HG02610 (cell line): ENCODE results near the gene ATXN7L2.

ENCODE experiments used
- ATAC-seq: cut with Tn5 transposase; IDR thresholded peaks from one replicate; pipeline ENCODE4 v1.9.1; 2021; ENCODE audit warnings: mild to moderate bottlenecking, moderate library complexity; ENCODE audit not compliant: unreplicated experiment

Gene ATXN7L2

GRCh38 chr1:109521002-109521951 is 37.6 kb downstream of the ATXN7L2 start:
- no peak for ATAC-seq

DNA sequence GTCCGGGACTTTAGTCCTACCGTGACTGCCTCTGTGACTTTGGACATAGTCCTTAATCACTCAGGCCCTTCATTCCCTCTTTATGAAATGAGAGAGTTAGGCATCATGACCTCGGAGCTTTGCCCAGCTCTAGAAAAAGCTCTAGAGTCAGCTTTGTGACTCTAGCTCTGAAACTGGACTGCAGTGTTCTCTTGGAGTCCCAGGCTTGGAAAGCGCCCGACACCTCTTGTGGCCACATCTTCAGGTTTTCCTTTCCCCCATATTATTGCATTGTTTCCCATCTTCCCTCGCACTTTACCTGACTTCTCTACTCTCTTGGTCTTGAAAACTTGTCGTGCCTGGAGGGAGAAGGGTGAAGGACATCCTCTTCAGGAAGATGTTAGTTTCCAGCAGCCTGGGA is 38.3 kb downstream of the ATXN7L2 start:
- no peak for ATAC-seq

DNA sequence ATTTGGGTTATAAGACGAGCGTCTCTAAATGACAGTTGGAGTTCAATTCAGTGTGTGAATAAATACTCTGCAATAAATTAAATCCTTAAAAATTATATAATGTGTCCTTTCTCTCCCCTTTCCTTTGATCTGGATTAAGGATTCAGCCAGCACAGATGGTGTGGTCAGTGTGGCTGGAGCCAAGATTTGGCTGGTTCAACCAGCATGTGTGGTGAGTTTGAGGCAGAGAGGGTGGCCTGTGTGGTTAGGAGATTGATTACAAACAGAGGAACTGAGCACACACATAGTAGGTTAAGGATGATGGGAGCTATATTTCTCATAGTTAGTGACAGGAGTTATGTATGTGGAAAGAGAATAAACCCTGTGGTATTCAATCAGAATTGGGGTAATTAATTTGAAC is 40.0 kb downstream of the ATXN7L2 start:
- no peak for ATAC-seq

DNA sequence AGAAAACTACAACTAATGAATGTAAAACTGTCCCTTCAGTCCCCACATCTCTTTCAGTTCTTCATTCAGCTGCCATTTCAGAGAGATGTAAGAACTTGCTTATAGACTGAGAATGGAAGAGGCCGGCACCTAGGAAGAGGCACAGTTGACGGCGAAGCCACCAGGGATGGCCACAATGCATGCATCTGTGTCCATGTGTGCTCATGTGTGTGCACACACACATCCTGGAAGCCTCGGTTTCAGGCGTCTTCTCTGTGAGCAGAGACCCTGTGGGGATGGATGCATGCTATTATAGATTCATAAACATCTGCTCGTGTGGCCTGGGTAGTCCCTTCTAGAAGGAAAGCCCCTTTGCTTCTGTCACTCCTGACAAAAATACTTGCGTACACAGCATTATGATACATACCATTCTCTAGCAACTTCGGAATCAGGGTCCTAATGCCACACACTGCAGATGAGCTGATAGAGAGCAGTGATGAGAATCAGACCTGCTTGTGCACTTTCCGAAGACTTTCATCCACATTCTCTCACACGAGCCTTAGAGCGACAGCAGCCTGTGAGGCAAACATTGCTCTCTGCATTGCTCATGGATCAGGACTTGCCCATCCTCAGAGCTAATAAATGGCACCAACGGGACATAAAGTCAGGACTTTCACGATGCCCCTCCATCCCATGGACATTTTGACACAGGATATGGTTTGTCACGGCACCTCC is 43.5 kb downstream of the ATXN7L2 start:
- peak; percentile 76 for ATAC-seq

- no peak for ATAC-seq
Observed at GRCh38 chr1:109527846-109528695, 44.4 kb downstream of the ATXN7L2 start.

GRCh38 chr1:109528712-109529111 is 45.0 kb downstream of the ATXN7L2 start:
- ATAC-seq: no peak

DNA sequence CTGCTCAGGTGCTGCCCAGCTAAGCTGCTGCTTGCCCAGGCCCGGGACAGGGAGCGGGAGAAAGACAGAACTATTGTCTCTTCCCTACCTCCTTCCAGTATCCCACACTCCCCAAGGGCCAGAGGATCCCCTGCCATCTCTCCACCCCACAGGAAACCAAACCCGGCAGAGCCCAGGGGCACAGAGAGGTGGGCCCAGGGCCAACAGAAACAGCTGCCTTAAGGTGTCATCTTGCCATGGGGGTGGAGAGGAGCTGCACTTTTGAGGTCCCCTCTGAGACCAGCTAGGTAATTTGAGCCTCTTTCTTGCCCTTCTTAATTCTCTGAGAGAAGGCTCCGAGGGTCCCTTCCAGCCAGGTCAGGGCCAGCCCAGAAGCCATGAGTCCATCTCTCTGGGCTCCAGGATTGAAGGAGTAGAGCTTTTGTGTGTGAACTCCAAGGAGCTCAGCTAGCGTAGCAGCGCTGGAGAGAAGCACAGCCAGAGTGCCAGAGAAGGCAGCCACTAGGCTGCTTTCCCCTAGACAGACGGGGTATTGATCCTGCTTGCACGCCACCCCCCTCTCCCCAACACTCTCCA is 46.3 kb downstream of the ATXN7L2 start:
- ATAC-seq: no peak

GRCh38 chr1:109530457-109531087 is 46.9 kb downstream of the ATXN7L2 start:
- ATAC-seq: no peak

DNA sequence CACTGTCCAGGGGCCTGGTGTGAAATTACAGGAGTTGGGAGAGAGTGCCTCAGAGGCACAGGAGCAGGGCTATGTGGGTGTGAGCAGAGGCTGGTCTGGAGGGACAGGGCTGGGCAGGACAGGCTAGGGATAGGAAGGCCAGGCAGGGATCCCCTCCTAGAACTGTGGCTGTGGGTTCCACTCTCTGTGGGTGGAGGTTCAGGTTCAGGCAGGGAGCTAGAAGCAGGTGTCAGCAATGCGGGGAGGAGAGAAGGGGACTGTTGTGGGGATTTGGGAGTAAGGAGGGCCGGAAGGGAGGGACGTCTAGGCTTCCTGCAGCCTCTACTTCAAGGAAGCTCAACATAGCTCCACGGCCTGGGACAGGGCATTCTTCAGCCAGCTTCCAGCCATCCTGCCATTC is 47.7 kb downstream of the ATXN7L2 start:
- no peak for ATAC-seq

GRCh38 chr1:109531826-109532364 is 48.2 kb downstream of the ATXN7L2 start:
- ATAC-seq: no peak

GRCh38 chr1:109532365-109533136 is 48.8 kb downstream of the ATXN7L2 start:
- ATAC-seq: peak; percentile 69

DNA sequence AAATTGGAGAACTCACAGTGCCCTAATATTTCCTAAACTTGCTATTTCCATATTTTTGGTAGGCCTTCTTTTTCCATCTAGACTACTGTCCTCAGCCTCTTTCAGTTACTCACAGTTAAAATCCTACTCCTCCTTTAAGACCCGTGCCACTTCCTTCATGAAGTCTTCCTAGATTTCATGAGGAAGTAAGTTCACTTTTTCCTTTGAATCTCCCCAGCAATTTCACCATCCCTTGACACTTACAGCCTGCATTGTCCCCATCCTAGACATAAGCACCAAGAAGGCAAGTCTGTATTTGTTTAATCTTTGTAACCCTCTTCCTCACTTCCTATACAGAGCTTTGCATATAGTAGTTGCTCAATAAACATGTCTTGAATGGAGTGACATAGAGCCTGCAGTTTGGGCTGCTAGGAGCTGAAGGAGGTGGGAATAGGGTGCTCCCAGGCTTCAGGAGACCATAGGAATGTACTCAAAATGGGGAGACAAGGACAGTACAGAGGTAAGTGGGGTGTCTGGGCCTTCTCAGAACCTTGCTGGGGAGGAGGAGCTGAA is 50.7 kb downstream of the ATXN7L2 start:
- ATAC-seq: no peak

- no peak for ATAC-seq
Observed at GRCh38 chr1:109535481-109535880, 51.8 kb downstream of the ATXN7L2 start.

DNA sequence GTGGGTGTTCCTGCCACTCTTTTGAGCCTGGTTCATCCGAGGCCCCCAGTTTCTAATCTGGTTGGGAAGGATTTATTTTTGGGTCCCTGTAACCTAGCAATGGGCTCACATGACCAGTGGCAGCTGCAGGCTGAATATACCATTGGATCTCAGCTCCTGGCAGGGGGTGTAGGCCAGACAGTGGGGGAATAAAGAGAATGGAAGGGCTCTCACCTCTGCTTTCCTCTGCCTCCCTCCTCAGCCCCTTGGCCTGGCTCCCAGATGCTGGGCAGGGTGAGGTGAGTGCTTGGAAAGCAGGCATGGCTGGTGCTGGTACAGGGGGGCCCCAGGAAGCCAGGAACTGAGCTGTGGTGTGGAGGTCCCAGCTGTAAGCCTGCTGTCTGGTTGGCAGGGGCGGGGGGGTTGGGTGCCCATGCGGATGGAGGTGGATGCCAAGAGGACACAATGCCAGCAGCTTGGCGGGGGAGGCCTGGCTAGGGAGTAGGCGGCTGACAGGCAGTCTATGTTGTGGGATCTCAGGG is 52.3 kb downstream of the ATXN7L2 start:
- no peak for ATAC-seq

- ATAC-seq: no peak
Observed at GRCh38 chr1:109537450-109538178, 53.9 kb downstream of the ATXN7L2 start.

GRCh38 chr1:109538827-109539555 is 55.3 kb downstream of the ATXN7L2 start:
- ATAC-seq: no peak

- no peak for ATAC-seq
Observed at GRCh38 chr1:109539676-109540075, 56.0 kb downstream of the ATXN7L2 start, which contains the start of gene GPR61. Gene GPR61, plus strand, starts transcription at chr1:109539872. Its CDS starts 3,151 bp downstream, at chr1:109543023.
